Activated CD4-positive, alpha-beta T cell treated with anti-CD3 and anti-CD28 coated beads, Interleukin-10, Interleukin-2, amounts not matched to agents 100 ng/mL and 50 ng/mL, durations not matched to agents 16 hours and 8 hours (primary cell): ENCODE measurements around the gene TNRC6C.
"Not testable (repeated sequence)": the region's sequence is repeated elsewhere in the genome, so short reads cannot be mapped to it uniquely, and the experiment has no call there.

Experiments used
- DNase-seq: peaks from one replicate; pipeline ENCODE4 v3.0.0-alpha.2; 2020

Gene TNRC6C

GRCh38 chr17:77933777-77934398, 24.6 kb upstream of the TNRC6C start:
- no peak for DNase-seq

DNA sequence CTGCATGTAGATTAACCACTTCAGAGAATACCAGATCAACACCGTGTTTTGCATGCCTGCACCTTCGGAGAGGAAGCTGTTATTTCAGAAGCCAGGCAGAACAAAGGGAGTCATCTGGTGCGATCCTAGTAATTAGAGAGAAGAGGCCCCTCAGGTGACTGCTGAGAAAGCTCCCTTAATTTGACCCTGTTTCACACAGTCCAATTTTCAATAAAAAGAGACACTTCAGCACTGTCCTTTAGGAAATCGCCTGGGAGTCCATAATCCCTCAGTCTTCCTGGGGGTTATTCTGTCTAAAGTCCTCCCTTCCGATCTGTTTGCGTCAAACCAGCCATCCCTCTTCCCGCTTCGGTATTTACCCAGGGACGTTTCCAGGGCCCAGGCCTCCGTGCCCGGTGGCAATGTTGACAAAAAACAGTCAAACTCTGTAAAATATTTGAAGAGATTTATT, 23.4 kb upstream of the TNRC6C start:
- DNase-seq = no peak

GRCh38 chr17:77935744-77936143, 22.8 kb upstream of the TNRC6C start:
- DNase-seq = not testable (repeated sequence)

DNA sequence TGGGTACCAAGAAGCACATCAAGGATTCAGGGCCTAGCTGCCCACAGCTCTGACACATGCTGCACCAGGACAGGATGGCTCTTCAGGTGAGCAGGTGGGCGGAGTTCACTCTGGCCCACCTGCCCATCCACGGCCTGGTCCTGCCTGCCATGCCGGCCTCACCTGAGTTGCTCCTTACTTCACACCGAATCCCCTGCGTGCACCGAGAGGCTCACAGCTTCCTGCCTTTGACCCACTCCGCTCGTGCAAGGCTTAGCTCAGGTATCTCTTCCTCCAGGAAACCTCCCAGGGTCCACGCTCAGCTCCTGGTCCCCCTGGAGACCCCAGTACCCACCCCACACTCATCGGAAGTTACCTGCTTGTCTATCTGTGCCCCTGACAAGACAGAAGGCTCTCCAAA, 21.6 kb upstream of the TNRC6C start:
- no peak for DNase-seq

DNA sequence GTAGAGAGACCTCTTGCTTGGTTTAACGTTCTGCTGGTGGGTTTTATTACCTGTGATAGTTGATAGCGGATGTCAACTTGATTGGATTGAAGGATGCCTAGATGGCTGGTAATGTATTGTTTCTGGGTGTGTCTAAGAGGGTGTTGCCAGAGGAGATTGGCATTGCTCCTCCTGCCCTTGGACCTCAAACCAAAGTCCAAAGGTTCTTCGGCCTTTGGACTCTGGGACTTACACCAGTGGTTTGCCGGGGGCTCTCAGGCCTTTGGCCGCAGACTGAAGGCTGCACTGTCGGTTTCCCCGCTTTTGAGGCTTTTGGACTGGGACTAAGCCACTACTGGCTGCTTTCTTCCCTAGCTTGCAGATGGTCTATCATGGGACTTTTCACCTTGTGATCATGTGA, 17.5 kb upstream of the TNRC6C start:
- no peak for DNase-seq

DNA sequence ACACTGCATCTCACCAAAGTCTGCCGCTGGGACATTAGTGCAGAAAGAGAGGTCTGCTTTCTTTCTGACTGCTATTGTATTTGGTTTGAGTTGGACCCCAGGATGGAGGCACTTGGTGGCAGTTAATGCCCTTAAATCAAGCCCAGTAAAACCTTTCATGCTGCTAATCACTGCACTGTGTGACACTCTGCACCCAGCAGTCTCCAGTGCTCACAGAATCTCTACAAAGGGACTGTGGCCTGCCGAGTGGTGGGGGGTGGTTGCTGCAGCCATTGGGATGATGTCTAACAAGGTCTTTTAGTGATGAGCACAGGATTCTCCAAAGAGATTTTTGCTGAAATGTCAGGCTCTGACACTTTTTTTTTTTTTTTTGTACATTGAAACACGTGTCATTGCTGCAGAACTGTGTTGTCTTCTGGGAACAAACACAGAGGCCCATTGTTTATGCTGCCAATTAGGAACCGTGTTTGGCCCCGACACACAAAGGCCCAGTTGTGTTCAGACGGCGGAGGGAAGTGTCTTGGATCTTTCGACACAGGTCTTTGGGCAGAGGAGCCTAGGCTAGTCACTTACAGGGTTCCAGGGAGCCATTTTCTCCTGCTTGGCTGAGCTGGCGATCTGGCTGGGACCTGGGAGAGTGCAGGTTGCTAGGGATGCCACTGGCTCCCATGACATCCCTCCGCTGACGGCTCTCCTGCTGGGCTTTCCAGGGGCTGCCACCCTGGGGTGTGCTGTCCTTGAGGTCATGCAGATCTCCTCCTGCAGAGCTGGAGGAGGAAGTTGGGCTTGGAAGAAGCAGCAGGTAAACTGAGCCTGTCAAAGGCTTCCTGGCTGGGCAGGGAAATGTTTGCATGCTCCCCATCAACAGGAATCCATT, 16.2 kb upstream of the TNRC6C start:
- no peak for DNase-seq

DNA sequence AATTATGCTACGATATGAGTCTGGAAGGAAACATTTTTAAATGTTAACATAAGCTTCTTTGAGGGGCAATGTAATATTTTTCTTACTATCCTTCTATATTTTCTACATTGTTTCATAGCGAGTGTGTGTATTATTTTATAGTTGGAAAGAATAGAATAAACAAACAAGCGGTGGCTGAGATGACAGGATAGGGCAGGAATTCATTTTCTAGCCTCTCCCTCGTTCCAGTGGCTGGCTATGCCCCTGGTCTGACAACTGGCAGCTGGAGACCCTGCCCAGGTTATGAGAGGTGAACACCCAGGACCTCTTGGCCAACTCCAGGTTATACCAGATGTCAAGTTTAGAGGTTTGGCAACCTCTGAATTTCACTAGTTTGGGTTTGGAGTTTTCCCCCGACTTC, 14.5 kb upstream of the TNRC6C start:
- no peak for DNase-seq

DNA sequence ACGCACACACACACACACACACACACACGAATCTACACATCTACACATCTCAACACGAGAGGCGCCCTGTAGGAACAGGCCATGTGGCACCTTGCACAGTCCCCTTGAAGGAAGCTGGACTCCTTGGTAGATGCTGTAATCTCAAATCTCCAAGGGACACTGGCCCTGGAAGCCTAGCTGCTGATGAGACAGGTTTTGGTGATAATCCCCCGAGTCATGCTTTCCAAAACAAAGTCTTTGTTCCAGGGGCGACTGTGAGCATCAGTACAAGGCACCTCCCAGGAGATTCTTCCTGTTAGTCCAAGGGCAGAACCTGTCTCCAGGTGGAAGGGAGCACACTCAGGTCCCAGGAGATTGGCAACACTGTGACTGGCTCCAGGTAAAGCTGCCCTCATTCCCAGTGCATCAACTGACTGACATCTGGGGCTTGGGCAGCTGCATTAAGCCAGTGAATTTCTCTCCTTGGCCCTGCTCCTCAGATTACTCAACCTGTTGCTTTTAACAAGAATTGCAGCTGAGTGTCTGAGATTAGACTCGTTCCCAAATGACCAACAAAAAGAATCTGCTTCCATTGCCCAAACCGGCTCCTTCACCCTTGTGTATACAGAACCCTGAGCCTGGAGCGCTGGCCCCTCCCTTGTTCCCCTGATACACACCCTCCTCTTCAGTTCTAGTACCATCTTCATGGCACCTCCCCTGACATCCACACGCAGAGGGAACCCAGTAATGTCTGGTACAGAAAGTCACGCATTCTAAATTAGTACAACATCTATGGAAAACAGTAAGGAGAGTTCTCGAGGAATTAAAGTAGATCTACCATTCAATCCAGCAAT, 13.9 kb upstream of the TNRC6C start:
- no peak for DNase-seq

GRCh38 chr17:77946900-77947645, 11.4 kb upstream of the TNRC6C start:
- DNase-seq = no peak

DNA sequence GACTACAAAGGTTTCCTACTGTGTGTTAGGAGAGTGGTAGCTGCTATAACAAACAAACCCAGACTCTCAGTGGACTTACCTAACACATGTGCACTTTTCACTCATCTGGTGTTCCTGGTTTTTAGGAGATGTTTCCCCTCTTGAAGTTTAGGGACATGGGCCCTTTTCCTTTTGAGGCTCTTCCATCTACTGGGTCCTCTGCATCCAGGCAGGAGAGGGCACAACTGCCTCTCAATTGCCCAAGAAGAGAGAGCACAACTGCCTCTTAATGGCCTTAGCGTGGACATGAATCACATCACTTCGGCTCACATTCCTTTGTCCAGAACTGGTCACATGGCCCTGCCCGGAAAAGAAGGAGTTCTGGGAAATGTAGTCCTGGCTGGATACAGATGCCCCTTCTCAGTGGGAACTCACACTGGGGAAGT, 9.8 kb upstream of the TNRC6C start:
- DNase-seq = no peak

GRCh38 chr17:77951123-77951522, 7.4 kb upstream of the TNRC6C start:
- DNase-seq = no peak

DNA sequence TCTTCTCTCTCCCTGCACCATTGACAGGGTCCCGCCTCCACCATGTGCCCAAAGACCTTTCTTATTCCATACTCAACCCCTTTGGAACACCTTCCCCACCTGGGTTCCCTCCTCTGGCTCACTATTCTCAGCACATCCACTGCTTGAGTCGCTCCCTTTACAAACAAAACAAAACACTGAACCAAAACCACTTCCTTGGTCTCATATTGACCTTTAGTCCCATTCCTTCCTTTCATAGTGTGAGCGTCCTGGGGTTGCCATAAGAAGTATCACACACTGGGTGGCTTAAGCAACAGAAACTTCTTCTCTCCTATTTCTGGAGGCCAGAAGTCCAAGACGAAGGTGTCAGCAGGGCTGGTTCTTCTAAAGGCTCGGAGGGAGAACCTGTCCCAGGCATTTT, 6.1 kb upstream of the TNRC6C start:
- DNase-seq = no peak

- DNase-seq = peak; percentile 23
Measured at GRCh38 chr17:77957235-77957856, 1.2 kb upstream of the TNRC6C start.

- DNase-seq = no peak
Measured at GRCh38 chr17:77958716-77959125, 218 bp downstream of the TNRC6C start.

- peak; percentile 39 for DNase-seq
Measured at GRCh38 chr17:77959126-77959925, 823 bp downstream of the TNRC6C start.

GRCh38 chr17:77959926-77960521, 1.5 kb downstream of the TNRC6C start:
- DNase-seq = peak; percentile 23

GRCh38 chr17:77961741-77962140, 3.2 kb downstream of the TNRC6C start:
- no peak for DNase-seq

DNA sequence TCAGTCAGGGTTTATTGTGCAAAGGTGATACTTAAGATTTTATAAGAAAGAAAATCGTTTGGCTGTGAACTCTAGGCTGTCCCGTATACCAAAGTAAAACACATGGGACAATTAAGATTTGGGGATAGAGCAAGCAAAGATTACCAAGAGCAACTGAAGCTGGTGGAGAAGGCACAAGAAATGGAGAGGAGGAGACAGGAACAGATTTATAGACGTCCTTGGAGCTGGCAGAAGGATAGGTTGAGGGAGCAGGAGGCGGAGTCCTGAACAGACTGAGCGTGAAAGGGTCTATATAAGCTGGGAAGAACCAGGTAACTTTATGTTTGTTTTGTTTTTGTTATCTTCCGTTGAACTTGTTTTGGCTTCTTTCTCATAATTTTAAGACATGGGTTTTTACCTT, 3.8 kb downstream of the TNRC6C start:
- DNase-seq = no peak

DNA sequence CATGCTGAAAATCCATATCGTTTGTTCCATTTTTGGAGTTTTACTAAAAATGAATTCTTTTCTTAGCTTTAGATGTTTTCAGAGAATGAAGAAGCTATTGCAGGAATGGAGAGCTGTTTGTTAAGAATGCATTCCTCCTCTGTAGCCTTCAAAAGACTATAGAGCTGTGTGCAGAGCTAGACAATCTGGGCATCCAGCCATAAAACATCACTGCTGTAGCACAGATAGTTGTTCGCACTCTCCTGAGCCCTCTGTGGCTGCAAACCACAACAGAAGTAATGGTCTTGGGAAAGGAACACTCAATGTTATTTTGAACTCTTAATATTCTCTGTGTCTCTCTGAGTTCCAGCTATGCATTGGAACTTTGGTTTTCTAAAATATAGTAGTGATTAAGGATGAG, 4.9 kb downstream of the TNRC6C start:
- no peak for DNase-seq

GRCh38 chr17:77965352-77965751, 6.8 kb downstream of the TNRC6C start:
- no peak for DNase-seq

DNA sequence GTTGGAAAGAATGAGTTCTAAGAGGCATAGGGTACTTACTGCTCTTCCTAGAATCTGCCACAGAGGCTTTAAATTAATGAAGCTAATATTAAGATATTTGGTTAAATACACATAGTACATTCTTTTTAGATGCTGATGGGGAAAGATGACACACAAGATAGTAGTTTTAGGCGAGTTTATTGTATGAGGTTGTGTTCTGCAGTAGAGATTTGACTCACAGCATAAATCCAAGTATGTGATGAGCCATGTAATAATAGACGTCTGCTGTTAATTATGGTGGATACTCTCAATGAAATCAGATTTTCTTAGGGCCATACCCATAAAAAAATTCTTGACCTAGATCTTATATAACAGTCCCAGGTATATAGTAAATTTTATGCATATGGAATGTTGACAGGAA, 8.0 kb downstream of the TNRC6C start:
- no peak for DNase-seq
